Stimulated activated CD8-positive, alpha-beta memory T cell treated with anti-CD3 and anti-CD28 coated beads, Interleukin-12 subunit alpha, Interleukin-12 subunit beta, amount 100 ng/mL, for 4 hours (primary cell): ENCODE measurements around the gene SALL1.

Experiments used
- DNase-seq: peaks from one replicate; pipeline ENCODE4 v3.0.0-alpha.2; 2020; ENCODE audit warnings: low read depth

Gene SALL1

GRCh38 chr16:51111759-51112158, 39.3 kb downstream of the SALL1 start:
- no peak for DNase-seq

GRCh38 chr16:51110700-51111157, 40.3 kb downstream of the SALL1 start:
- DNase-seq, result no peak

- no peak for DNase-seq
These were observed 41.9 kb downstream of the SALL1 start for GRCh38 chr16:51109173-51109572.

GRCh38 chr16:51107742-51108141, 43.3 kb downstream of the SALL1 start:
- DNase-seq, result no peak

- no peak for DNase-seq
These were observed 44.5 kb downstream of the SALL1 start for GRCh38 chr16:51106535-51106934.

- DNase-seq, result no peak
These were observed 47.5 kb downstream of the SALL1 start for GRCh38 chr16:51103590-51103989.

GRCh38 chr16:51097729-51098128, 53.3 kb downstream of the SALL1 start:
- no peak for DNase-seq

GRCh38 chr16:51095890-51096626, 55.0 kb downstream of the SALL1 start:
- no peak for DNase-seq

GRCh38 chr16:51095084-51095881, 55.8 kb downstream of the SALL1 start:
- no peak for DNase-seq

- no peak for DNase-seq
These were observed 57.3 kb downstream of the SALL1 start for GRCh38 chr16:51093726-51094280.
